Epithelial cell of prostate (primary cell): ENCODE results near the gene DNAAF2.
"Not testable (repeated sequence)": the region's sequence is repeated elsewhere in the genome, so short reads cannot be mapped to it uniquely, and the experiment has no call there.

Source experiments
- DNase-seq: peaks from one replicate; pipeline ENCODE4 v3.0.0-alpha.2; 2011; ENCODE audit warnings: low read depth, low spot score
- H3K27ac ChIP-seq: fragments of 450-650 bp; 2 replicates; pipeline ENCODE4 v1.5.1; 2017; ENCODE audit warnings: mild to moderate bottlenecking

DNAAF2 gene

GRCh38 chr14:49634547-49635334, at the start of gene DNAAF2:
TSS of gene DNAAF2 (minus strand) at chr14:49635244. CDS start at chr14:49635149, 95 bp downstream.
- no peak for DNase-seq

GRCh38 chr14:49679271-49679670, 44.2 kb upstream of the DNAAF2 start:
- DNase-seq = peak; percentile 26

More at GRCh38 chr14:49634547-49635334, at the start of gene DNAAF2:
- H3K27ac ChIP-seq = peak within 1 kb of the TSS; percentile 95

GRCh38 chr14:49677643-49678042, 42.6 kb upstream of the DNAAF2 start:
- no peak for DNase-seq
- no peak overlapping the region for H3K27ac ChIP-seq

More at GRCh38 chr14:49679271-49679670, 44.2 kb upstream of the DNAAF2 start:
- no peak overlapping the region for H3K27ac ChIP-seq

- H3K27ac ChIP-seq = no peak overlapping the region
- DNase-seq = no peak
Observed at GRCh38 chr14:49673586-49673985, 38.5 kb upstream of the DNAAF2 start.

- no peak for DNase-seq
- H3K27ac ChIP-seq = no peak overlapping the region
Observed at GRCh38 chr14:49670475-49670874, 35.4 kb upstream of the DNAAF2 start.

GRCh38 chr14:49659526-49660455, 24.7 kb upstream of the DNAAF2 start:
- DNase-seq = peak; percentile 22
- H3K27ac ChIP-seq = peak overlapping the region; percentile 82

- not testable (repeated sequence) for DNase-seq, H3K27ac ChIP-seq
Observed at GRCh38 chr14:49657500-49657899, 22.5 kb upstream of the DNAAF2 start.

GRCh38 chr14:49654511-49654910, 19.5 kb upstream of the DNAAF2 start:
- no peak for DNase-seq

GRCh38 chr14:49653508-49653907, 18.5 kb upstream of the DNAAF2 start:
- no peak for DNase-seq
- H3K27ac ChIP-seq = no peak overlapping the region

More at GRCh38 chr14:49654511-49654910, 19.5 kb upstream of the DNAAF2 start:
- H3K27ac ChIP-seq = no peak overlapping the region

GRCh38 chr14:49642163-49642562, 7.1 kb upstream of the DNAAF2 start:
- H3K27ac ChIP-seq = no peak overlapping the region
- DNase-seq = no peak

GRCh38 chr14:49641697-49642129, 6.7 kb upstream of the DNAAF2 start:
- H3K27ac ChIP-seq = no peak overlapping the region
- DNase-seq = no peak

GRCh38 chr14:49640540-49641417, 5.7 kb upstream of the DNAAF2 start:
- no peak for DNase-seq
- H3K27ac ChIP-seq = no peak overlapping the region

GRCh38 chr14:49637534-49638078, 2.6 kb upstream of the DNAAF2 start:
- DNase-seq = no peak
- H3K27ac ChIP-seq = no peak overlapping the region

- DNase-seq = no peak
- H3K27ac ChIP-seq = no peak overlapping the region
Observed at GRCh38 chr14:49636866-49637265, 1.8 kb upstream of the DNAAF2 start.

- peak overlapping the region; percentile 95 for H3K27ac ChIP-seq
- peak; percentile 80 for DNase-seq
Observed at GRCh38 chr14:49633640-49634546, 1.2 kb downstream of the DNAAF2 start.

- peak; percentile 60 for DNase-seq
- peak overlapping the region; percentile 96 for H3K27ac ChIP-seq
Observed at GRCh38 chr14:49623941-49624839, 10.9 kb downstream of the DNAAF2 start.

- no peak for DNase-seq
- H3K27ac ChIP-seq = peak overlapping the region; percentile 96
Observed at GRCh38 chr14:49623387-49623786, 11.7 kb downstream of the DNAAF2 start.
